Mucosa of descending colon (tissue), 3 donors: Measurements from ENCODE around the gene DENND1A. TPM values are rescaled to one million over a fixed set of nuclear protein-coding genes. Genes with fewer than 3 reads are reported as not detected.

Experiments used
- ATAC-seq: fragments of 200-7000 bp; cut with Tn5 transposase; one replicate; pipeline ENCODE4 v1.9.1; 2020; ENCODE audit warnings: mild to moderate bottlenecking, moderate library complexity
- DNase-seq, 3 donors: peaks; one replicate each; pipeline ENCODE4 v3.0.0-alpha.2; 2020
- H3K36me3 ChIP-seq: fragments of 200-600 bp; one replicate; pipeline ENCODE4 v1.8.0; 2021; ENCODE audit warnings: low read depth, mild to moderate bottlenecking
- H3K4me1 ChIP-seq: fragments of 200-600 bp; one replicate; pipeline ENCODE4 v1.8.0; 2021; ENCODE audit warnings: low read depth, mild to moderate bottlenecking
- H3K4me3 ChIP-seq: fragments of 200-600 bp; one replicate; pipeline ENCODE4 v1.8.0; 2021; ENCODE audit warnings: mild to moderate bottlenecking
- H3K9me3 ChIP-seq: fragments of 200-600 bp; one replicate; pipeline ENCODE4 v1.8.0; 2021; ENCODE audit warnings: mild to moderate bottlenecking
- CTCF ChIP-seq: fragments of 200-600 bp; IDR thresholded peaks from one replicate; pipeline ENCODE4 v1.8.0; 2022; ENCODE audit warnings: antibody characterized with exemption, mild to moderate bottlenecking
- intact Hi-C, 2 donors: fragments of 100-400 bp; cut with DNase I in 1 of 2; cut with micrococcal nuclease in 1 of 2; formaldehyde crosslinking; loops; one replicate each; pipeline versions ENCODE4 v1.11.0 to v1.11.1; 2022; cut with DNase I, micrococcal nuclease
- total RNA-seq, 3 donors: library from RNA; stranded (reverse); fragmentation: NEBNext Ultra II Directional in 2 of 3; extraction: Animal tissue kit (Norgen Biotek cat#: 25700) in 2 of 3; gene quantifications; one replicate each; pipeline versions ENCODE4 v1.2.1 to v1.2.4, GENCODE V29; 2021 to 2023
- donor health status: DM: no; HTN: no; CAD: no; lungs with moderate emphysema.
- donor health status: DM: no; HTN: no; CAD: no.
- donor health status: DM: no; HTN: yes; CAD: no.

Gene DENND1A
- total RNA-seq, 3 donors from 2014 or later, result 32.8 to 50.0 (median 35.1) TPM

- DNase-seq (no peak), ATAC-seq (no peak)
- no peak overlapping the region for H3K4me3 ChIP-seq
- no peak for TF ChIP-seq CTCF
- H3K36me3 ChIP-seq, result no peaks in the 10 kb centered on the region
- H3K4me1 ChIP-seq, result no peaks in the 10 kb centered on the region
- no peaks in the 10 kb centered on the region for H3K9me3 ChIP-seq
- intact Hi-C loops, result no loop called here
These were observed 540.2 kb downstream of the DENND1A start for GRCh38 chr9:123389698-123390097.

GRCh38 chr9:123389070-123389469, 540.9 kb downstream of the DENND1A start:
- ATAC-seq, result no peak
- H3K9me3 ChIP-seq, result no peaks in the 10 kb centered on the region
- intact Hi-C loops, result no loop called here
- TF ChIP-seq CTCF, result no peak
- no peaks in the 10 kb centered on the region for H3K36me3 ChIP-seq
- no peak overlapping the region for H3K4me3 ChIP-seq
- H3K4me1 ChIP-seq, result no peaks in the 10 kb centered on the region
- no peak for DNase-seq

GRCh38 chr9:123387686-123388085, 542.2 kb downstream of the DENND1A start:
- Histone ChIP-seq H3K36me3 (no peaks in the 10 kb centered on the region), H3K9me3 (no peaks in the 10 kb centered on the region), H3K4me1 (no peaks in the 10 kb centered on the region), H3K4me3 (no peak overlapping the region)
- DNase-seq (no peak), ATAC-seq (no peak)
- intact Hi-C loops, result no loop called here
- no peak for TF ChIP-seq CTCF

- no peak for ATAC-seq
- no peaks in the 10 kb centered on the region for H3K36me3 ChIP-seq
- intact Hi-C loops, result no loop called here
- no peaks in the 10 kb centered on the region for H3K4me1 ChIP-seq
- no peak overlapping the region for H3K4me3 ChIP-seq
- no peak for TF ChIP-seq CTCF
- no peak for DNase-seq
- H3K9me3 ChIP-seq, result no peaks in the 10 kb centered on the region
These were observed 546.3 kb downstream of the DENND1A start for GRCh38 chr9:123383512-123384170.

GRCh38 chr9:123382653-123383511, 547.0 kb downstream of the DENND1A start:
- Histone ChIP-seq H3K36me3 (no peaks in the 10 kb centered on the region), H3K4me3 (no peak overlapping the region), H3K9me3 (no peaks in the 10 kb centered on the region), H3K4me1 (peaks cover 4% of the 10 kb centered on the region)
- TF ChIP-seq CTCF, result no peak
- DNase-seq, result no peak
- no peak for ATAC-seq
- intact Hi-C loops, result no loop called here
